Testis (tissue), 2 donors: Measurements from ENCODE around the gene DCLK1.

Source experiments
- POLR2A ChIP-seq: fragments of 450-650 bp; IDR thresholded peaks from one replicate; pipeline ENCODE4 v1.6.1; 2017; ENCODE audit warnings: antibody characterized with exemption, mild to moderate bottlenecking, moderate library complexity
- TF ChIP-seq, protein P1 (sequence below), 3 experiments: fragments of 450-650 bp in 2 of 3; fragments of 200-600 bp in 1 of 3; sonication (generic) in 1 of 3; IDR thresholded peaks; one replicate each; pipeline ENCODE4 v1.5.1; 2016 to 2019; ENCODE audit warnings: antibody characterized with exemption in 3 of 3, mild to moderate bottlenecking in 2 of 3, moderate library complexity in 1 of 3

DNA sequence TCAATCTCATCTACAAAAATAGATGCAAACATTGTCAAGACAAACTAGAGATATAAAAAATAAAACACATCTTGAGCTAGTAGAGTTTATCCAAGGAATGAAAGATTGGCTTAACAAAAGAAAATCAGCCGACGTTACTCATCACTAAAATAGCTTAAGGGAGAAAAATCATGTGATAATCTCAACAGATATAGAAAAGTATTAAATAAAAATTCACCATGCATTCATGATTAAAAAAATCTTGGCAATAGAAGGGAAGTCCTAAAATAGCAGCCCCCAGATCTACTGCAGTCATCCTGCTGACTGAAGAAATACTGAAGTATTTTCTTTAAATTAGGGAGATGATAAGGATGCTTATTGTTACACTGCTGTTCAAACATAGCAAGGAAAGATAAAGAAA is 12.6 kb upstream of the DCLK1 start:
- TF ChIP-seq, protein P1, sequence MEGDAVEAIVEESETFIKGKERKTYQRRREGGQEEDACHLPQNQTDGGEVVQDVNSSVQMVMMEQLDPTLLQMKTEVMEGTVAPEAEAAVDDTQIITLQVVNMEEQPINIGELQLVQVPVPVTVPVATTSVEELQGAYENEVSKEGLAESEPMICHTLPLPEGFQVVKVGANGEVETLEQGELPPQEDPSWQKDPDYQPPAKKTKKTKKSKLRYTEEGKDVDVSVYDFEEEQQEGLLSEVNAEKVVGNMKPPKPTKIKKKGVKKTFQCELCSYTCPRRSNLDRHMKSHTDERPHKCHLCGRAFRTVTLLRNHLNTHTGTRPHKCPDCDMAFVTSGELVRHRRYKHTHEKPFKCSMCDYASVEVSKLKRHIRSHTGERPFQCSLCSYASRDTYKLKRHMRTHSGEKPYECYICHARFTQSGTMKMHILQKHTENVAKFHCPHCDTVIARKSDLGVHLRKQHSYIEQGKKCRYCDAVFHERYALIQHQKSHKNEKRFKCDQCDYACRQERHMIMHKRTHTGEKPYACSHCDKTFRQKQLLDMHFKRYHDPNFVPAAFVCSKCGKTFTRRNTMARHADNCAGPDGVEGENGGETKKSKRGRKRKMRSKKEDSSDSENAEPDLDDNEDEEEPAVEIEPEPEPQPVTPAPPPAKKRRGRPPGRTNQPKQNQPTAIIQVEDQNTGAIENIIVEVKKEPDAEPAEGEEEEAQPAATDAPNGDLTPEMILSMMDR (IDR thresholded peaks at IDR 0.05), result no peak
- no peak for TF ChIP-seq POLR2A
